Neural cell (in vitro differentiated cells): ENCODE measurements around the gene SH3D19. TPM values are rescaled to one million over a fixed set of nuclear protein-coding genes. Genes with fewer than 3 reads are reported as not detected.

Experiments used
- H2AFZ ChIP-seq: fragments of 200-600, 300-800 bp; sonication (generic), shearing (Covaris generic); 2 replicates; pipeline ENCODE4 v1.6.0; 2014; ENCODE audit warnings: low read depth, mild to moderate bottlenecking, antibody characterized with exemption, low read length, moderate library complexity
- H3F3A ChIP-seq: fragments of 200-600 bp; shearing (Covaris generic); 2 replicates; pipeline ENCODE4 v1.6.1; 2016; ENCODE audit warnings: mild to moderate bottlenecking, moderate library complexity, mixed read lengths, antibody characterized with exemption, low read length; ENCODE audit not compliant: insufficient read depth, poor library complexity, severe bottlenecking
- H3K27ac ChIP-seq: fragments of 200-600, 300-800 bp; sonication (generic), shearing (Covaris generic); 2 replicates; pipeline ENCODE4 v1.5.1; 2014; ENCODE audit warnings: mild to moderate bottlenecking, low read length, moderate library complexity
- H3K27me3 ChIP-seq: fragments of 300-800, 200-600 bp; sonication (generic), shearing (Covaris generic); 2 replicates; pipeline ENCODE4 v1.6.0; 2014; ENCODE audit warnings: mild to moderate bottlenecking, low read depth, low read length, moderate library complexity; ENCODE audit not compliant: insufficient read depth
- H3K36me3 ChIP-seq: fragments of 300-800, 200-600 bp; sonication (generic), shearing (Covaris generic); 2 replicates; pipeline ENCODE4 v1.5.1; 2014; ENCODE audit warnings: mild to moderate bottlenecking, antibody characterized with exemption, low read length, moderate library complexity; ENCODE audit not compliant: insufficient read depth
- H3K4me2 ChIP-seq: fragments of 300-800, 200-600 bp; sonication (generic), shearing (Covaris generic); 2 replicates; pipeline ENCODE4 v1.6.0; 2014; ENCODE audit warnings: mild to moderate bottlenecking, low read length
- H3K4me3 ChIP-seq: fragments of 300-800, 200-600 bp; sonication (generic), shearing (Covaris generic); 2 replicates; pipeline ENCODE4 v1.5.1; 2014; ENCODE audit warnings: mild to moderate bottlenecking, low read length, moderate library complexity
- H3K79me2 ChIP-seq: fragments of 200-600 bp; shearing (Covaris generic); replicated peaks from 2 replicates; pipeline ENCODE4 v1.6.0; 2014; ENCODE audit warnings: mild to moderate bottlenecking, low read length, moderate library complexity; ENCODE audit not compliant: insufficient read depth
- H3K9ac ChIP-seq: fragments of 300-800, 200-600 bp; sonication (generic), shearing (Covaris generic); 2 replicates; pipeline ENCODE4 v1.6.1; 2016; ENCODE audit warnings: mild to moderate bottlenecking, low read length, mixed read lengths
- H3K9me2 ChIP-seq: fragments of 200-600 bp; shearing (Covaris generic); 2 replicates; pipeline ENCODE4 v1.6.1; 2016; ENCODE audit warnings: mild to moderate bottlenecking, low read length, mixed read lengths; ENCODE audit not compliant: insufficient read depth
- H3K9me3 ChIP-seq: fragments of 200-600, 300-800 bp; sonication (generic), shearing (Covaris generic); 2 replicates; pipeline ENCODE4 v1.6.1; 2016; ENCODE audit warnings: mild to moderate bottlenecking, mixed run types, low read length, moderate library complexity, mixed read lengths
- H4K20me1 ChIP-seq: fragments of 200-600 bp; shearing (Covaris generic); 2 replicates; pipeline ENCODE4 v1.6.1; 2016; ENCODE audit warnings: mild to moderate bottlenecking, mixed run types; ENCODE audit not compliant: insufficient read depth
- CTCF ChIP-seq: fragments of 450-650 bp; IDR thresholded peaks from 2 replicates; pipeline ENCODE4 v1.5.1; 2014; ENCODE audit warnings: antibody characterized with exemption, mild to moderate bottlenecking, moderate library complexity; ENCODE audit not compliant: poor library complexity, severe bottlenecking
- EP300 ChIP-seq: fragments of 450-650 bp; conservative IDR thresholded peaks from 2 replicates; pipeline ENCODE4 v1.6.1; 2014; ENCODE audit warnings: antibody characterized with exemption, mild to moderate bottlenecking, moderate library complexity; ENCODE audit not compliant: poor library complexity, severe bottlenecking
- EZH2 ChIP-seq: fragments of 200-600, 300-800 bp; shearing (Covaris generic), sonication (generic); IDR thresholded peaks from 2 replicates; pipeline ENCODE4 v1.6.1; 2014; ENCODE audit warnings: antibody characterized with exemption, low read length, borderline replicate concordance, mild to moderate bottlenecking; ENCODE audit not compliant: insufficient read depth, poor library complexity, severe bottlenecking
- MXI1 ChIP-seq: fragments of 450-650 bp; conservative IDR thresholded peaks from 2 replicates; pipeline ENCODE4 v1.6.1; 2014; ENCODE audit warnings: antibody characterized with exemption, mild to moderate bottlenecking; ENCODE audit not compliant: poor library complexity, severe bottlenecking
- POLR2AphosphoS5 ChIP-seq: IDR thresholded peaks from 2 replicates; pipeline ENCODE4 v1.6.1; 2012
- RAD21 ChIP-seq: fragments of 450-650 bp; conservative IDR thresholded peaks from 2 replicates; pipeline ENCODE4 v1.6.1; 2014; ENCODE audit warnings: antibody characterized with exemption, mild to moderate bottlenecking, moderate library complexity
- REST ChIP-seq: IDR thresholded peaks from 2 replicates; pipeline ENCODE4 v1.6.1; 2012; ENCODE audit warnings: borderline replicate concordance
- SMC3 ChIP-seq: fragments of 450-650 bp; conservative IDR thresholded peaks from 2 replicates; pipeline ENCODE4 v1.6.1; 2014; ENCODE audit warnings: antibody characterized with exemption, mild to moderate bottlenecking, moderate library complexity; ENCODE audit not compliant: poor library complexity
- TAF1 ChIP-seq: IDR thresholded peaks from 2 replicates; pipeline ENCODE4 v1.6.1; 2012; ENCODE audit warnings: low read depth
- polyA plus RNA-seq: library from polyadenylated mRNA; depleted of rRNA; stranded (reverse); fragments of >200 nt; gene quantifications from 2 replicates; pipeline ENCODE4 v1.2.3, GENCODE V29; 2014

SH3D19 gene
- polyA plus RNA-seq, 1 donor from 2014 or later, result 0.46 TPM

GRCh38 chr4:151206241-151207005, 119.0 kb downstream of the SH3D19 start:
- no peaks in the 10 kb centered on the region for H4K20me1 ChIP-seq
- no peaks in the 10 kb centered on the region for H3K9me2 ChIP-seq
- H3K36me3 ChIP-seq, result no peaks in the 10 kb centered on the region
- no peaks in the 10 kb centered on the region for H3K79me2 ChIP-seq
- H3K27ac ChIP-seq, result no peak overlapping the region
- TF ChIP-seq CTCF (no peak), SMC3 (no peak), EZH2 (no peak), POLR2AphosphoS5 (no peak), TAF1 (no peak), EP300 (no peak), REST (no peak), RAD21 (no peak), MXI1 (no peak)
- no peak overlapping the region for H3K4me3 ChIP-seq
- no peak overlapping the region for H3K9ac ChIP-seq
- no peaks in the 10 kb centered on the region for H3K9me3 ChIP-seq
- no peaks in the 10 kb centered on the region for H3F3A ChIP-seq
- no peak overlapping the region for H3K4me2 ChIP-seq
- H3K27me3 ChIP-seq, result no peaks in the 10 kb centered on the region
- H2AFZ ChIP-seq, result no peak overlapping the region

GRCh38 chr4:151205722-151206121, 119.7 kb downstream of the SH3D19 start:
- H3K9me2 ChIP-seq, result no peaks in the 10 kb centered on the region
- H3F3A ChIP-seq, result no peaks in the 10 kb centered on the region
- H3K9ac ChIP-seq, result no peak overlapping the region
- H3K9me3 ChIP-seq, result no peaks in the 10 kb centered on the region
- no peaks in the 10 kb centered on the region for H3K36me3 ChIP-seq
- no peak overlapping the region for H3K4me2 ChIP-seq
- H3K27me3 ChIP-seq, result no peaks in the 10 kb centered on the region
- H2AFZ ChIP-seq, result no peak overlapping the region
- H3K4me3 ChIP-seq, result no peak overlapping the region
- no peaks in the 10 kb centered on the region for H3K79me2 ChIP-seq
- no peak for TF ChIP-seq TAF1
- no peak for TF ChIP-seq CTCF
- TF ChIP-seq EP300, result no peak
- TF ChIP-seq EZH2, result no peak
- TF ChIP-seq POLR2AphosphoS5, result no peak
- TF ChIP-seq MXI1, result no peak
- no peak for TF ChIP-seq SMC3
- no peak for TF ChIP-seq REST
- TF ChIP-seq RAD21, result no peak
- H4K20me1 ChIP-seq, result no peaks in the 10 kb centered on the region
- H3K27ac ChIP-seq, result no peak overlapping the region
